K562 (cell line): Measurements from ENCODE around the gene RPL7A. TPM values are rescaled to one million over a fixed set of nuclear protein-coding genes. Genes with fewer than 3 reads are reported as not detected.

Experiments
- ARID2 ChIP-seq: fragments of 450-650 bp; IDR thresholded peaks from 2 replicates; pipeline ENCODE4 v1.6.1; 2017; ENCODE audit warnings: antibody characterized with exemption, mild to moderate bottlenecking
- BCL6 ChIP-seq: fragments of 250-450 bp; sonication (Bioruptor Pico); IDR thresholded peaks from 2 replicates; pipeline ENCODE4 v1.4.0; 2020
- BMI1 ChIP-seq: fragments of 150-350 bp; IDR thresholded peaks from 2 replicates; pipeline ENCODE4 v1.6.1; 2014; ENCODE audit warnings: low read length
- ETV5 ChIP-seq: sonication (generic); formaldehyde crosslinking; IDR thresholded peaks from 2 replicates; pipeline ENCODE4 v1.4.0; 2020; ENCODE audit warnings: low read depth, mild to moderate bottlenecking, missing genetic modification reagents
- FOS ChIP-seq: IDR thresholded peaks from 3 replicates; pipeline ENCODE4 v1.6.1; 2011; ENCODE audit not compliant: insufficient read length; ENCODE audit errors: extremely low read depth
- HOXB6 ChIP-seq: fragments of 250-450 bp; sonication (Bioruptor Pico); IDR thresholded peaks from 2 replicates; pipeline ENCODE4 v1.5.1; 2022; ENCODE audit warnings: mild to moderate bottlenecking, borderline replicate concordance
- MXI1 ChIP-seq: IDR thresholded peaks from 2 replicates; pipeline ENCODE4 v1.6.1; 2011; ENCODE audit warnings: low read depth, mild to moderate bottlenecking, improper control_type of control experiment, low read length
- NFE2L1 ChIP-seq: fragments of 450-650 bp; IDR thresholded peaks from 2 replicates; pipeline ENCODE4 v1.6.1; 2016; ENCODE audit warnings: missing genetic modification characterization, low read depth, mild to moderate bottlenecking, missing compliant biosample characterization, moderate library complexity, borderline replicate concordance
- PRMT5 ChIP-seq: sonication (generic); formaldehyde crosslinking; IDR thresholded peaks from 2 replicates; pipeline ENCODE4 v1.5.0; 2020; ENCODE audit warnings: missing genetic modification reagents
- RFX1 ChIP-seq: fragments of 450-650 bp; IDR thresholded peaks from 2 replicates; pipeline ENCODE4 v1.6.1; 2016; ENCODE audit warnings: mild to moderate bottlenecking, moderate library complexity
- RUNX1 ChIP-seq: sonication (generic); IDR thresholded peaks from 2 replicates; pipeline ENCODE4 v1.6.1; 2016; ENCODE audit warnings: antibody characterized with exemption, low read depth
- SLC30A9 ChIP-seq: fragments of 250-450 bp; sonication (Bioruptor Pico); IDR thresholded peaks from 2 replicates; pipeline ENCODE4 v1.8.0; 2022; ENCODE audit warnings: mild to moderate bottlenecking, moderate library complexity
- SMAD1 ChIP-seq: fragments of 150-350 bp; IDR thresholded peaks from 2 replicates; pipeline ENCODE4 v1.6.1; 2014; ENCODE audit warnings: low read length, low read depth; ENCODE audit not compliant: partially characterized antibody
- SP1 ChIP-seq: sonication (generic); formaldehyde crosslinking; IDR thresholded peaks from 2 replicates; pipeline ENCODE4 v1.8.1; 2022; ENCODE audit warnings: mild to moderate bottlenecking, missing genetic modification reagents
- TAF15 ChIP-seq: fragments of 200-400 bp; formaldehyde crosslinking; IDR thresholded peaks from 2 replicates; pipeline ENCODE4 v1.6.1; 2017; ENCODE audit warnings: mild to moderate bottlenecking, low read depth, low read length, moderate library complexity
- ZNF263 ChIP-seq: sonication (generic); formaldehyde crosslinking; IDR thresholded peaks from 2 replicates; pipeline ENCODE4 v1.8.0; 2022; ENCODE audit warnings: mild to moderate bottlenecking, missing genetic modification reagents, borderline replicate concordance
- ZNF274 ChIP-seq: IDR thresholded peaks from 2 replicates; pipeline ENCODE4 v1.6.1; 2011; ENCODE audit warnings: low read depth, mild to moderate bottlenecking, low read length, moderate library complexity, borderline replicate concordance
- ZNF384 ChIP-seq: IDR thresholded peaks from 2 replicates; pipeline ENCODE4 v1.6.1; 2012; ENCODE audit warnings: low read depth, low read length, improper control_type of control experiment
- polyA plus RNA-seq, 8 experiments: library from polyadenylated mRNA; depleted of rRNA in 4 of 8; stranded (reverse) in 5 of 8; unstranded in 3 of 8; fragments of >200 nt; fragmentation: Nextera tagmentation in 2 of 8; fragmentation: Illumina TruSeq in 1 of 8; extraction: Ambion mirVana in 2 of 8; extraction: Trizol in 1 of 8; gene quantifications; 2 replicates each; pipeline versions ENCODE4 v1.2.1 to v1.2.3, GENCODE V29; 2011 to 2014; ENCODE audit warnings: inconsistent platforms in 1 of 8, missing spikeins in 1 of 8
- total RNA-seq, 7 experiments: library from RNA; depleted of rRNA in 6 of 7; stranded (reverse); fragments of >200 nt in 6 of 7; fragmentation: Illumina TruSeq in 2 of 7; extraction: Trizol in 2 of 7; gene quantifications; 2 replicates each; pipeline versions ENCODE4 v1.2.1 to v1.2.3, GENCODE V29; 2011 to 2021; ENCODE audit warnings: low replicate concordance in 1 of 7
- TF ChIP-seq, protein P1 (sequence below): fragments of 450-650 bp; IDR thresholded peaks from 2 replicates; pipeline ENCODE4 v1.6.1; 2017; ENCODE audit warnings: antibody characterized with exemption
- TF ChIP-seq, protein P2 (sequence below), 2 experiments: IDR thresholded peaks; 2 replicates each; pipeline ENCODE4 v1.6.1; 2012; ENCODE audit warnings: improper control_type of control experiment in 2 of 2, low read depth in 2 of 2, low read length in 2 of 2, borderline replicate concordance in 1 of 2
- TF ChIP-seq, protein P3 (sequence below): sonication (generic); formaldehyde crosslinking; IDR thresholded peaks from 2 replicates; pipeline ENCODE4 v1.8.0; 2022; ENCODE audit warnings: mild to moderate bottlenecking, missing genetic modification reagents

The RPL7A gene
- total and polyA plus RNA-seq, 9 of the 15 experiments (the other 6 are each of a cell fraction or from before 2014, with no cell fraction given), result 1,935 to 3,760 (median 2,652) TPM

DNA sequence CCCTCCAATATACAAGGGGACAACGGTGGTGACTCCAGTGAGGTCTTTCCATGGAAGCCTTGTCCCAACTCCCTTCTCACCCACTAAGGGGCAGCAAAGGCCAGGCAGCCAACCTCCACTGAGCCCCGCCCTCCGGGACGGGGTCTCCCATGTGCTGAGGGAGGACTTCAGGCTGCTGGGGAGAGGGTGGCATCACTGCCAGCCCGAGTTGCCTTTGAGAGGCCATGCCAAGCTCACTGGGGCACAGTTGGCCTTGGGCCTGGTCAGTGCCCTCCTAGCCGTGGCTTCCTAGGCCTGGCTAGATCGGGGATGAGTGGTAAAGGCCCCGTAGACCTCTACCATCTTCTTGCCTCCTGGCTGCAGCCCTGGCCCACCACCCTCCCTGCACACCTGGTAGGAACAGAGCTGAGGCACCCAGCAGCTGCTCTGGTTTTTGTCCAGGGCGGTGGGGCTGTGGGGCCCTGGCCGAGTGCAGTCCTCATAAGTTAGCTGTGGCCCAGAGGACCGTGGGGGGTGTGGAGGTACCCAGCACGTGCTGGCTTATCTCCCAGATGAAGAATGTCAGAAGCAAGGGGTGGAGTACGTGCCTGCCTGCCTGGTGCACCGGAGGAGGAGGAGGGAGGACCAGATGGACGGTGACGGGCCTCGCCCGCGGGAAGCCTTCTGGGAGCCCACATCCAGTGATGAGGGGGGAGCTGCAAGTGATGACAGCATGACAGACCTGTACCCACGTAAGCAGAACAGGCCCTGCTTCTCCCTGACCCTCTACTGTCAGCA is 11.6 kb downstream of the RPL7A start (continued):
- TF ChIP-seq RFX1 (no peak), HOXB6 (no peak), FOS (no peak), SMAD1 (no peak), ZNF384 (no peak), PRMT5 (no peak), ETV5 (CRISPR knock-in tag) (no peak), MXI1 (no peak), BCL6 (no peak), ZNF263 (CRISPR knock-in tag) (peak; percentile 69), ZNF274 (no peak), SLC30A9 (CRISPR knock-in tag) (no peak), TAF15 (no peak), ARID2 (no peak), NFE2L1 (tag) (no peak), SP1 (CRISPR knock-in tag) (peak; percentile 42; the same call in 1 of the 2 replicates), RUNX1 (no peak), BMI1 (no peak)
- TF ChIP-seq, protein P1, sequence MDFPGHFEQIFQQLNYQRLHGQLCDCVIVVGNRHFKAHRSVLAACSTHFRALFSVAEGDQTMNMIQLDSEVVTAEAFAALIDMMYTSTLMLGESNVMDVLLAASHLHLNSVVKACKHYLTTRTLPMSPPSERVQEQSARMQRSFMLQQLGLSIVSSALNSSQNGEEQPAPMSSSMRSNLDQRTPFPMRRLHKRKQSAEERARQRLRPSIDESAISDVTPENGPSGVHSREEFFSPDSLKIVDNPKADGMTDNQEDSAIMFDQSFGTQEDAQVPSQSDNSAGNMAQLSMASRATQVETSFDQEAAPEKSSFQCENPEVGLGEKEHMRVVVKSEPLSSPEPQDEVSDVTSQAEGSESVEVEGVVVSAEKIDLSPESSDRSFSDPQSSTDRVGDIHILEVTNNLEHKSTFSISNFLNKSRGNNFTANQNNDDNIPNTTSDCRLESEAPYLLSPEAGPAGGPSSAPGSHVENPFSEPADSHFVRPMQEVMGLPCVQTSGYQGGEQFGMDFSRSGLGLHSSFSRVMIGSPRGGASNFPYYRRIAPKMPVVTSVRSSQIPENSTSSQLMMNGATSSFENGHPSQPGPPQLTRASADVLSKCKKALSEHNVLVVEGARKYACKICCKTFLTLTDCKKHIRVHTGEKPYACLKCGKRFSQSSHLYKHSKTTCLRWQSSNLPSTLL, result no peak
- TF ChIP-seq, protein P2, sequence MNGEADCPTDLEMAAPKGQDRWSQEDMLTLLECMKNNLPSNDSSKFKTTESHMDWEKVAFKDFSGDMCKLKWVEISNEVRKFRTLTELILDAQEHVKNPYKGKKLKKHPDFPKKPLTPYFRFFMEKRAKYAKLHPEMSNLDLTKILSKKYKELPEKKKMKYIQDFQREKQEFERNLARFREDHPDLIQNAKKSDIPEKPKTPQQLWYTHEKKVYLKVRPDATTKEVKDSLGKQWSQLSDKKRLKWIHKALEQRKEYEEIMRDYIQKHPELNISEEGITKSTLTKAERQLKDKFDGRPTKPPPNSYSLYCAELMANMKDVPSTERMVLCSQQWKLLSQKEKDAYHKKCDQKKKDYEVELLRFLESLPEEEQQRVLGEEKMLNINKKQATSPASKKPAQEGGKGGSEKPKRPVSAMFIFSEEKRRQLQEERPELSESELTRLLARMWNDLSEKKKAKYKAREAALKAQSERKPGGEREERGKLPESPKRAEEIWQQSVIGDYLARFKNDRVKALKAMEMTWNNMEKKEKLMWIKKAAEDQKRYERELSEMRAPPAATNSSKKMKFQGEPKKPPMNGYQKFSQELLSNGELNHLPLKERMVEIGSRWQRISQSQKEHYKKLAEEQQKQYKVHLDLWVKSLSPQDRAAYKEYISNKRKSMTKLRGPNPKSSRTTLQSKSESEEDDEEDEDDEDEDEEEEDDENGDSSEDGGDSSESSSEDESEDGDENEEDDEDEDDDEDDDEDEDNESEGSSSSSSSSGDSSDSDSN (IDR thresholded peaks at IDR 0.05; ENCODE audit: borderline replicate concordance in 1 of 2, low read depth in 2 of 2, low read length in 2 of 2), result no peak
- TF ChIP-seq, protein P3, sequence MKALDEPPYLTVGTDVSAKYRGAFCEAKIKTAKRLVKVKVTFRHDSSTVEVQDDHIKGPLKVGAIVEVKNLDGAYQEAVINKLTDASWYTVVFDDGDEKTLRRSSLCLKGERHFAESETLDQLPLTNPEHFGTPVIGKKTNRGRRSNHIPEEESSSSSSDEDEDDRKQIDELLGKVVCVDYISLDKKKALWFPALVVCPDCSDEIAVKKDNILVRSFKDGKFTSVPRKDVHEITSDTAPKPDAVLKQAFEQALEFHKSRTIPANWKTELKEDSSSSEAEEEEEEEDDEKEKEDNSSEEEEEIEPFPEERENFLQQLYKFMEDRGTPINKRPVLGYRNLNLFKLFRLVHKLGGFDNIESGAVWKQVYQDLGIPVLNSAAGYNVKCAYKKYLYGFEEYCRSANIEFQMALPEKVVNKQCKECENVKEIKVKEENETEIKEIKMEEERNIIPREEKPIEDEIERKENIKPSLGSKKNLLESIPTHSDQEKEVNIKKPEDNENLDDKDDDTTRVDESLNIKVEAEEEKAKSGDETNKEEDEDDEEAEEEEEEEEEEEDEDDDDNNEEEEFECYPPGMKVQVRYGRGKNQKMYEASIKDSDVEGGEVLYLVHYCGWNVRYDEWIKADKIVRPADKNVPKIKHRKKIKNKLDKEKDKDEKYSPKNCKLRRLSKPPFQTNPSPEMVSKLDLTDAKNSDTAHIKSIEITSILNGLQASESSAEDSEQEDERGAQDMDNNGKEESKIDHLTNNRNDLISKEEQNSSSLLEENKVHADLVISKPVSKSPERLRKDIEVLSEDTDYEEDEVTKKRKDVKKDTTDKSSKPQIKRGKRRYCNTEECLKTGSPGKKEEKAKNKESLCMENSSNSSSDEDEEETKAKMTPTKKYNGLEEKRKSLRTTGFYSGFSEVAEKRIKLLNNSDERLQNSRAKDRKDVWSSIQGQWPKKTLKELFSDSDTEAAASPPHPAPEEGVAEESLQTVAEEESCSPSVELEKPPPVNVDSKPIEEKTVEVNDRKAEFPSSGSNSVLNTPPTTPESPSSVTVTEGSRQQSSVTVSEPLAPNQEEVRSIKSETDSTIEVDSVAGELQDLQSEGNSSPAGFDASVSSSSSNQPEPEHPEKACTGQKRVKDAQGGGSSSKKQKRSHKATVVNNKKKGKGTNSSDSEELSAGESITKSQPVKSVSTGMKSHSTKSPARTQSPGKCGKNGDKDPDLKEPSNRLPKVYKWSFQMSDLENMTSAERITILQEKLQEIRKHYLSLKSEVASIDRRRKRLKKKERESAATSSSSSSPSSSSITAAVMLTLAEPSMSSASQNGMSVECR, result no peak
